AG04450 (cell line): ENCODE results near the gene ITGB8. TPM values are rescaled to one million over a fixed set of nuclear protein-coding genes. Genes with fewer than 3 reads are reported as not detected.

Experiments
- CTCF ChIA-PET: fragments of 300-600, 350-600 bp; formaldehyde crosslinking; extraction: SDS; loops from one replicate; lab custom pipeline; 2022; ENCODE audit warnings: antibody characterized with exemption, inconsistent platforms; lab: Charles Lee
- POLR2A ChIA-PET: fragments of 350-600 bp; formaldehyde crosslinking; extraction: SDS; loops from one replicate; lab custom pipeline; 2021; ENCODE audit warnings: antibody characterized with exemption, inconsistent platforms; lab: Yijun Ruan, JAX
- DNase-seq: peaks from one replicate; pipeline ENCODE4 v3.0.0-alpha.2; 2011; ENCODE audit warnings: low read depth, low spot score
- H3K27ac ChIP-seq: one replicate; pipeline ENCODE4 v1.5.1; 2012; ENCODE audit warnings: low read depth, low read length, control low read depth
- H3K27me3 ChIP-seq: one replicate; pipeline ENCODE4 v1.6.0; 2012; ENCODE audit warnings: low read length; ENCODE audit not compliant: control insufficient read depth, insufficient read depth
- H3K4me3 ChIP-seq: 2 replicates; pipeline ENCODE4 v1.5.1; 2011; ENCODE audit warnings: mild to moderate bottlenecking, low read depth, low read length, control low read depth
- H3K9me3 ChIP-seq: 2 replicates; pipeline ENCODE4 v1.5.1; 2012; ENCODE audit warnings: low read length; ENCODE audit not compliant: control insufficient read depth, insufficient read depth
- CTCF ChIP-seq: IDR thresholded peaks from 2 replicates; pipeline ENCODE4 v1.5.1; 2011; ENCODE audit warnings: low read depth, low read length, control low read depth, inconsistent platforms
- polyA plus RNA-seq: library from polyadenylated mRNA; depleted of rRNA; stranded (reverse); fragments of >200 nt; gene quantifications from 2 replicates; pipeline ENCODE4 v1.2.3, GENCODE V29; 2011

ITGB8 gene
- polyA plus RNA-seq, 1 experiment = 12.3 TPM

DNA sequence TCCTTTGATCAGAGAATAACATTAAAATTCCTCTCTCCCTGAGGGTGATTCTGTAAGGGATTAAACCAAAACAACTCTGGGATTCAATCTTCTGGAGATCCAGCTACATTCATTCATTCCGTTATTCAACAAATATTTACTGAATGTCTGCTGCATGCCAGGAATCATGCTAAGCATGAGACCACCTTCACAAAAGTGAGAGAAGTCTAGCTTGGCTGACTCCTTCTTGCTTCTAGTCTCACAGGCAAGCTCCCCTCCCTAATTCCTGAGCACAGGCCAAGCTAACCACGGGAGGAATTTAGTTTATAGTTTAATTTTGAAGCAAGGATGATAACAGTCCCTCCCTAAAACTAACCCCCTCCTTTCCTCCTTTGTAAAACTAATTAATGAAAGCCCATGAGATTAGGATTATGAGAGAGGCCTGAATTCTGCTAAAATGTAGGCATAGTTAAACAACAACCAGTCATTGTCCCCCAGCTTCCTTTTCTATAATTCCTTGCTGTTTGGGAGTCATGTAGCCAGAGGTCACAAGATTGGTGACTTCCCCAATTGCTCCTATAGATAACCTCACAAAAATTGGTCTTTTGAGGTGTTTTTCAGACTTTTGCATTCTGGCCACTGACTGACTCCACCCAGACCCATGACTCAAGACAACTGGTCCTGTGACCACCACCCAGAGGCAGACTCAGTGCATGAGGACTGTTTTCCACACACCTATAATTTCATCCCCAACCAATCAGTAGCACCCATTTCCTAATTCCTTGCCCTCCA is 113.5 kb downstream of the ITGB8 start:
- CTCF ChIA-PET = interaction anchor here (0.6 to 1.1 kb wide), 3 partner anchors 37 to 691 kb away, joined by 3 to 4 read pairs (median 3); no protein-coding TSS in a partner anchor

GRCh38 chr7:20447021-20447650 is 116.4 kb downstream of the ITGB8 start:
- DNase-seq = no peak
- Histone ChIP-seq H3K27ac (no peak overlapping the region), H3K4me3 (no peak overlapping the region), H3K27me3 (no peaks in the 10 kb centered on the region), H3K9me3 (no peaks in the 10 kb centered on the region)
- CTCF ChIA-PET = no interaction called here
- no peak for TF ChIP-seq CTCF
- POLR2A ChIA-PET = no interaction called here

More for the DNA sequence above, 113.5 kb downstream of the ITGB8 start:
- no peak for TF ChIP-seq CTCF
- Histone ChIP-seq H3K27me3 (no peaks in the 10 kb centered on the region), H3K4me3 (no peak overlapping the region), H3K27ac (no peak overlapping the region), H3K9me3 (no peaks in the 10 kb centered on the region)
- POLR2A ChIA-PET = interaction anchor here (0.6 kb wide), 1 partner anchor 736 kb away, joined by 5 read pairs; no protein-coding TSS in a partner anchor
- no peak for DNase-seq

DNA sequence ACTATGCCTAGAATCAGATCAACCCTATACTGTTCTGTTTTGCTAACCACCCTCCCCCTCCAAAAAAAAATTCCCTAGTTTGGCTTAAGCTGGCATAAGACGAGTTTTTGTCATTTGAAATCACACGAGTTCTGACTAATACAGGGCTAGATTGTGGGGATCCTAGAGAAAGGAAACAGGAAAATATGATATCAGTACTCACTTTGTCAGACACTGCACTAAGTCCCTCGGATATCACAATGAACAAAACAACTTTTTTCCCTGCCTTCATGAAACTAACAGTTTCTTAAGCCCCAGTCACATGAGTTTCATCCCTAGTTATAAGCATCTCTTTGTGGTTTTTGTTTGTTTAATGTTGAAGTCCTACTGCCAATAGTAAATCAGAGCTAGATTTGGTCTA is 118.5 kb downstream of the ITGB8 start:
- H3K27me3 ChIP-seq = peaks cover 2% of the 10 kb centered on the region
- CTCF ChIA-PET = interaction anchor here (0.6 to 1.5 kb wide), 2 partner anchors 9 to 320 kb away, joined by 3 to 6 read pairs; no protein-coding TSS in a partner anchor
- no peaks in the 10 kb centered on the region for H3K9me3 ChIP-seq
- POLR2A ChIA-PET = no interaction called here
- no peak for TF ChIP-seq CTCF
- no peak overlapping the region for H3K4me3 ChIP-seq
- no peak for DNase-seq
- H3K27ac ChIP-seq = no peak overlapping the region

DNA sequence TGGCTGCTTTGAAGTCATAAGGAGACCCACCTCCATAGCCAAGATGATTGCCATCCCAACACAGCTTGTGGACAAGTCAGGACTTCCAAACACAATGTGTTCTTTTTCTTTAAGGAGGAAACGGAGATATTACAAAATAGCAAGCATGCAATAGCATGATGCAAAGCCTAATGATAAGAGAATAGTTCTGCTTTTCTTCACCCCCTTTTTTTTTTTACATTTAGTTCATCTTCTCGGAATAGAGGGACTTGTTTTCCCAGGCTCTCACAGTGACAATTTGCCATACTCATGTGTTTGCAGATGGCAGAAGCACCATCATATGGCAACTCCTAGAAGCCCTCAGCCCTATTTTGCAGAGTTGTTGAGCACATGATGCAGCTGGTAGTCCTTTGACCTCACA is 119.8 kb downstream of the ITGB8 start:
- POLR2A ChIA-PET = no interaction called here
- no peak for DNase-seq
- H3K27ac ChIP-seq = no peak overlapping the region
- no peaks in the 10 kb centered on the region for H3K9me3 ChIP-seq
- CTCF ChIA-PET = interaction anchor here (1.5 kb wide), 1 partner anchor 10 kb away, joined by 6 read pairs; no protein-coding TSS in a partner anchor
- no peak for TF ChIP-seq CTCF
- peaks cover 2% of the 10 kb centered on the region for H3K27me3 ChIP-seq
- no peak overlapping the region for H3K4me3 ChIP-seq

DNA sequence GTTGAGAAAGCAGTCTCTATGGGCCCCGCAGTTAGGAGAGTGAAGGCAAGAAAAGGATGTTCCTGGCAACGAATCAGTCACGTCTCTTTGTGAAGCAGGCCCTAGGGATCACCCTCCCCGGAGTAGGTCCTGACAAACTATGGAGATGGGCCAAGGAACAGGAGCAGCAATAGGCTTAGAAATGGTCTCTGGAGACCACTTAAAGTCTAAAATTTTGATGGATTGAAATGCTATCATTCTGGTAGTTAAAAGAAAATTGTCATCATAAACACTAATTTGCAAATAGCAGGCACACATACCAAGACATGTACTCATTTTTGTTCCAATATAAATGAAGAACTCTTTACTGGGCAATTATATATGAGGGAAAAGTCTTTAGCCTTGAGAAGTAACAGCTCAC is 123.5 kb downstream of the ITGB8 start:
- H3K27ac ChIP-seq = no peak overlapping the region
- POLR2A ChIA-PET = no interaction called here
- CTCF ChIA-PET = no interaction called here

More for the DNA sequence above, 123.5 kb downstream of the ITGB8 start:
- DNase-seq = no peak
- TF ChIP-seq CTCF = no peak
- H3K4me3 ChIP-seq = no peak overlapping the region
- peaks cover 2% of the 10 kb centered on the region for H3K27me3 ChIP-seq
- no peaks in the 10 kb centered on the region for H3K9me3 ChIP-seq
